Glomerular visceral epithelial cell (primary cell): ENCODE data around the gene PTPRJ.

Experiments
- DNase-seq: peaks from one replicate; pipeline ENCODE4 v3.0.0-alpha.2; 2016; ENCODE audit errors: extremely low spot score

PTPRJ gene

DNA sequence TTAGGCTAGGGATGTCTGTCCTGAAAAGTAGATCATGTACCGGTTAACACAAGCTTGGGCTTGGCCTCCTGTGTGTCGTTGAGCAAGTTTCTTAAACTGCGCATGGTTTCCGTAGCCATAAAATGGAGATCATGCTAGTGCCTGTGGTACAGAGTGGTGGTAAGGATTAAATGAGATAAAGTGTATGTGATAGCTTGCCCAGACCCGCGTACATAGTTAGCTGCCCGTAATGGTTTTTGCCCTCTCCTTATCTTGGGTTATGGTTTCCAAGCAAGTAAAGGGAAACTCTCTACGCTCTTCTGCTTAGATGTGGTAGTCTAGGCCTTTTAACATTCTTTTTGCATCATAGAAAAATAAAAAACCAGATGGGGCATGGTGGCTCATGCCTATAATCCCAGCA lies 11.0 kb upstream of the PTPRJ start:
- DNase-seq, result no peak

- DNase-seq, result peak; percentile 39
Observed at GRCh38 chr11:47971501-47971900, 8.9 kb upstream of the PTPRJ start.

DNA sequence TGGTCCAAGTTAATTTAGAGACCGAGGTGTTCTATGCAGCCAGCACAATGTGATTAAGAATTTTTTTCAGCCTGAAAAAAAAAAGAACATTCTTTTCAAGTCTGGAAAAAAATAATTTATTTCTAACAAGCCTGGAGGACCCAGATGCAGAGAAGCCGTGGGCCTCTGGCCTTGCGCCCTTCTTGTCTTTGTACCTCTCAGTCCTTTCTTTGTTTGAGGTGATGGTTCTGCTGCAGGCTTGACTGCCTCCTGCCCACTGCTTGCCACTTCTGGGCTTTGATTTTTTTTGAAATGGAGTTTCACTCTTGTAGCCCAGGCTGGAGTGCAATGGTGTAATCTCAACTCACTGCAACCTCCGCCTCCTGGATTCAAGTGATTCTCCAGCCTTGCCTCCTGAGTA lies 7.2 kb upstream of the PTPRJ start:
- no peak for DNase-seq

GRCh38 chr11:47976931-47977330 lies 3.4 kb upstream of the PTPRJ start:
- no peak for DNase-seq

- DNase-seq, result no peak
Observed at GRCh38 chr11:47977623-47978022, 2.7 kb upstream of the PTPRJ start.

- peak; percentile 30 for DNase-seq
Observed at GRCh38 chr11:47979378-47980087, 826 bp upstream of the PTPRJ start.

GRCh38 chr11:47980907-47981621 lies 705 bp downstream of the PTPRJ start:
- peak; percentile 41 for DNase-seq

- DNase-seq, result peak; percentile 41
Observed at GRCh38 chr11:47981667-47982404, 1.5 kb downstream of the PTPRJ start.

GRCh38 chr11:47982616-47983015 lies 2.3 kb downstream of the PTPRJ start:
- DNase-seq, result no peak

- DNase-seq, result peak; percentile 46
Observed at GRCh38 chr11:47983464-47984397, 3.4 kb downstream of the PTPRJ start.

GRCh38 chr11:47986219-47986618 lies 5.9 kb downstream of the PTPRJ start:
- no peak for DNase-seq

- DNase-seq, result peak; percentile 26
Observed at GRCh38 chr11:47986742-47987141, 6.4 kb downstream of the PTPRJ start.

DNA sequence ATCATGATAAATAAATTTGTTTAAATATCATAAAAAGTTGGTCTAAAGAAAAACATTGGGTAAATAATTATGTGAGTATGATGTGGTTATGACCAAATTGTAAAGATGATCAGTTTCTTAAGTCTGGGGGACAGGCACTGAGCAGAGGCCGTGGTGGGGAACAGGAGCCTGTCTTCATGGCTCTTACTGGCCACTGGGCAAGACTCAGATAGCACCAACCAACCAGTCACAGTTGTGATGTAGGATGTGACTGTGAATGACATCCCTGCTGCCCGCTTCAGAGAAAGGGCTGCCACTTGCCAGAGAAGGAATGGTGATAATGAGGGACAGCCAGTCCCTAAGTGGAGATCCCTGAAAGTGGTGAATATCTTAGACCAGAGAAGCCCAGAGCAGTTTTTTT lies 7.0 kb downstream of the PTPRJ start:
- DNase-seq, result no peak

GRCh38 chr11:47987781-47988180 lies 7.4 kb downstream of the PTPRJ start:
- DNase-seq, result no peak

DNA sequence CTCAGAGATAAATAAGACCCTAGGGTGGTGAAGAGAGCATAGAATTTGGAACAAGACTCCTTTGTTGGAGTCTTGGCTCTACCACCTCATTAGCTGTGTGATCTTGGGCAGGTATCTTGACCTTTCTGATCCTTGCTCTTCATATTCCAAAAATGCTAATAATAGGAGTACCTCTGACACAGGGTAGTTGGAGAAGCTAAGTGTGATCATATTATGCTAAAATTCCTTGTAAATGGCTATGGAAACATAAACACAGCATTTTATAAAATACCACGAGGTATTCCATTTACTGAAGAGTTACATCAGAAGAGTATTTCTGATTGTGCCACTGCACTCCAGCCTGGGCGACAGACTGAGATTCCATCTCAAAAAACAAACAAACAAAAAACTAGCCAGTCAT lies 9.4 kb downstream of the PTPRJ start:
- DNase-seq, result no peak

- peak; percentile 87 for DNase-seq
Observed at GRCh38 chr11:47991266-47991830, 11.0 kb downstream of the PTPRJ start.

DNA sequence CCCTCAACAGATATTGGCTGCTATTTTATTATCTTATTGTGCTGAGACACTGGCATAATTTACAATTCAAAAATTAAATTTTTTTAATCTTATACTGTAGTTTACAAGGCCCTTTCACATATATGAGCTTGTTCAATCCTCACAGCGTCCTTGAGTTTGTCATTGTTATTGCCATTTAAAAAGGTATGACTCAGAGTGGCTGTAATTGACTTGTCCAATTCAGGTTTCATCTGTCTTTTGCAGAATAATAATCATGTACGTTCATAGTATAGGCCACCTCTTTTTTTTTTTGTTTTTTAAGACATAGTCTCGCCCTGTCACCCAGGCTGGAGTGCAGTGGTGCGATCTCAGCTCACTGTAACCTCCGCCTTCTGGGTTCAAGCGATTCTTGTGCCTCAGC lies 11.5 kb downstream of the PTPRJ start:
- no peak for DNase-seq

GRCh38 chr11:47992959-47993820 lies 12.8 kb downstream of the PTPRJ start:
- DNase-seq, result peak; percentile 91

DNA sequence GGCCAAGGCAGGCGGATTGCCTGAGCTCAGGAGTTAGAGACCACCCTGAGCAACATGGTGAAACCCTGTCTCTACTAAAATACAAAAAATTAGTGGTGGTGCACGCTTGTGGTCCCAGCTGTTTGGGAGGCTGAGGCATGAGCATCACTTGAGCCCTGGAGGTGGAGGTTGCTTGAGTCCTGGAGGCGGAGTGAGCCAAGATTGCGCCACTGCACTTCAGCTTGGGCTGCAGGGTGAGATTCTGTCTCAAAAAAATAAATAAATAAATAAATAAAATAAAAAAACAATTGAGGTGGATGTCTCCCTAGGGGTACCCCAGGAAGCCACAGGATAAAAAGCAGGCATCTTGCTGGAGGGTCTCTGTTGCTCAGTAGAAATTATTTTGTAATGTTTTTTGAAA lies 14.1 kb downstream of the PTPRJ start:
- no peak for DNase-seq

DNA sequence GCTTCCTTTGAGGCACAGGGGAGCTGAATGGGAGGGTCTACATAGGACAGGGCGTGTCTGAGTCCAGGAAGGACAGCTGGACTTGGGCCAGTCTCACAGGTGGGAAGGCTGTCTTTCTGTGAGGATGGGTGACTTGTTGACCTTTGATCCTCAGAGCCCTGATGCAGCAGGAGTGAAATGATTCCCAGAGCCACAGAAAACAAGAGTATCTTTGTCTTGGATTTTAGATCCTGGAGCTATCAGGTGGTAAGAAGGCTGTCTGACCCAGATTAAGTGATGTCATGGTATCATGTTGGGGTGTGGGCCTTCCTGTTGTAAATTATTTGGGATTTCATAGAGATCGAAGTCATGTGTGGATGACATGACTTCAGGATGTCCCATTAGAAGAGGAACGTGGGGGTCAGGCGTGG lies 15.0 kb downstream of the PTPRJ start:
- no peak for DNase-seq
